Activated CD4-positive, CD25-positive, alpha-beta regulatory T cell treated with anti-CD3 and anti-CD28 coated beads, Interleukin-2, amount 50 U/mL, for 72 hours (primary cell): ENCODE measurements around the gene FASLG.
"Not testable (repeated sequence)": the region's sequence is repeated elsewhere in the genome, so short reads cannot be mapped to it uniquely, and the experiment has no call there.

Experiments used
- DNase-seq: peaks from one replicate; pipeline ENCODE4 v3.0.0; 2021

The FASLG gene

GRCh38 chr1:172658871-172659453 is at the start of gene FASLG:
Gene FASLG, plus strand, starts transcription at chr1:172659103. Its CDS starts 99 bp downstream, at chr1:172659202.
- no peak for DNase-seq

- no peak for DNase-seq
Measured at GRCh38 chr1:172609528-172609927, 49.4 kb upstream of the FASLG start.

GRCh38 chr1:172612478-172612877 is 46.4 kb upstream of the FASLG start:
- no peak for DNase-seq

GRCh38 chr1:172613294-172613693 is 45.6 kb upstream of the FASLG start:
- DNase-seq: no peak

- no peak for DNase-seq
Measured at GRCh38 chr1:172616195-172616594, 42.7 kb upstream of the FASLG start.

- DNase-seq: no peak
Measured at GRCh38 chr1:172616636-172617035, 42.3 kb upstream of the FASLG start.

- not testable (repeated sequence) for DNase-seq
Measured at GRCh38 chr1:172620603-172621002, 38.3 kb upstream of the FASLG start.

- no peak for DNase-seq
Measured at GRCh38 chr1:172622541-172622940, 36.4 kb upstream of the FASLG start.

GRCh38 chr1:172623748-172624147 is 35.2 kb upstream of the FASLG start:
- no peak for DNase-seq

- no peak for DNase-seq
Measured at GRCh38 chr1:172626845-172627244, 32.1 kb upstream of the FASLG start.

- no peak for DNase-seq
Measured at GRCh38 chr1:172627702-172628101, 31.2 kb upstream of the FASLG start.

GRCh38 chr1:172628401-172628800 is 30.5 kb upstream of the FASLG start:
- no peak for DNase-seq

GRCh38 chr1:172629170-172629569 is 29.7 kb upstream of the FASLG start:
- no peak for DNase-seq

- DNase-seq: no peak
Measured at GRCh38 chr1:172629638-172630037, 29.3 kb upstream of the FASLG start.

- DNase-seq: no peak
Measured at GRCh38 chr1:172630056-172630818, 28.7 kb upstream of the FASLG start.

GRCh38 chr1:172630868-172631267 is 28.0 kb upstream of the FASLG start:
- DNase-seq: no peak

- no peak for DNase-seq
Measured at GRCh38 chr1:172637522-172637921, 21.4 kb upstream of the FASLG start.

- no peak for DNase-seq
Measured at GRCh38 chr1:172638249-172638648, 20.7 kb upstream of the FASLG start.

GRCh38 chr1:172638885-172639831 is 19.7 kb upstream of the FASLG start:
- DNase-seq: peak; percentile 60

- no peak for DNase-seq
Measured at GRCh38 chr1:172640111-172640510, 18.8 kb upstream of the FASLG start.

GRCh38 chr1:172641492-172641891 is 17.4 kb upstream of the FASLG start:
- DNase-seq: no peak

- no peak for DNase-seq
Measured at GRCh38 chr1:172642970-172643369, 15.9 kb upstream of the FASLG start.

- DNase-seq: no peak
Measured at GRCh38 chr1:172646653-172647052, 12.2 kb upstream of the FASLG start.
